Tibial nerve (tissue), 4 donors: ENCODE measurements around the gene BOLA3. TPM values are rescaled to one million over a fixed set of nuclear protein-coding genes. Genes with fewer than 3 reads are reported as not detected.

Source experiments
- DNase-seq, 2 donors: peaks; one replicate each; pipeline ENCODE4 v3.0.0-alpha.2; 2019; ENCODE audit warnings: low spot score in 2 of 2
- H3K27ac ChIP-seq, 4 donors: fragments of 200-600 bp; sonication (generic) in 3 of 4; one replicate each; pipeline ENCODE4 v1.5.1; 2017 to 2019; ENCODE audit warnings: mild to moderate bottlenecking in 1 of 4
- H3K27me3 ChIP-seq, 2 donors: fragments of 200-600 bp; sonication (generic) in 1 of 2; one replicate each; pipeline versions ENCODE4 v1.5.1 to v1.6.0; 2017 to 2019
- H3K36me3 ChIP-seq, 3 donors: fragments of 200-600 bp; sonication (generic); one replicate each; pipeline ENCODE4 v1.5.1; 2018 to 2019
- H3K4me1 ChIP-seq, 4 donors: fragments of 200-600 bp; sonication (generic) in 3 of 4; one replicate each; pipeline ENCODE4 v1.5.1; 2017 to 2019
- H3K4me3 ChIP-seq, 4 donors: fragments of 200-600 bp; sonication (generic) in 3 of 4; one replicate each; pipeline ENCODE4 v1.5.1; 2017 to 2019; ENCODE audit warnings: mild to moderate bottlenecking in 1 of 4, moderate library complexity in 1 of 4
- H3K9me3 ChIP-seq, 4 donors: fragments of 200-600 bp; sonication (generic) in 3 of 4; one replicate each; pipeline ENCODE4 v1.5.1; 2017 to 2019
- CTCF ChIP-seq, 5 experiments: fragments of 200-600 bp in 3 of 5; fragments of 450-650 bp in 2 of 5; sonication (generic) in 3 of 5; IDR thresholded peaks; one replicate each; pipeline ENCODE4 v1.5.1; 2016 to 2019; ENCODE audit warnings: antibody characterized with exemption in 5 of 5, mild to moderate bottlenecking in 3 of 5, moderate library complexity in 2 of 5
- EP300 ChIP-seq, 2 donors: sonication (generic); formaldehyde crosslinking; IDR thresholded peaks; one replicate each; pipeline ENCODE4 v1.6.1; 2017; ENCODE audit warnings: antibody characterized with exemption in 2 of 2, mild to moderate bottlenecking in 1 of 2
- POLR2A ChIP-seq, 2 donors: fragments of 450-650 bp; IDR thresholded peaks; one replicate each; pipeline ENCODE4 v1.6.1; 2017; ENCODE audit warnings: antibody characterized with exemption in 2 of 2, mild to moderate bottlenecking in 2 of 2, moderate library complexity in 2 of 2
- WGBS, 2 donors: methylation state at CpG; one replicate each; pipeline ENCODE4 v1.1.5; 2018; 5-methylcytosine and 5-hydroxymethylcytosine counted together
- total RNA-seq, 4 donors: library from RNA; depleted of rRNA; stranded (reverse); fragments of >200 nt; gene quantifications; one replicate each; pipeline ENCODE4 v1.1.0, GENCODE V29; 2016

Gene BOLA3
- total RNA-seq, 4 donors from 2014 or later, result 23.2 to 39.5 (median 25.8) TPM

DNA sequence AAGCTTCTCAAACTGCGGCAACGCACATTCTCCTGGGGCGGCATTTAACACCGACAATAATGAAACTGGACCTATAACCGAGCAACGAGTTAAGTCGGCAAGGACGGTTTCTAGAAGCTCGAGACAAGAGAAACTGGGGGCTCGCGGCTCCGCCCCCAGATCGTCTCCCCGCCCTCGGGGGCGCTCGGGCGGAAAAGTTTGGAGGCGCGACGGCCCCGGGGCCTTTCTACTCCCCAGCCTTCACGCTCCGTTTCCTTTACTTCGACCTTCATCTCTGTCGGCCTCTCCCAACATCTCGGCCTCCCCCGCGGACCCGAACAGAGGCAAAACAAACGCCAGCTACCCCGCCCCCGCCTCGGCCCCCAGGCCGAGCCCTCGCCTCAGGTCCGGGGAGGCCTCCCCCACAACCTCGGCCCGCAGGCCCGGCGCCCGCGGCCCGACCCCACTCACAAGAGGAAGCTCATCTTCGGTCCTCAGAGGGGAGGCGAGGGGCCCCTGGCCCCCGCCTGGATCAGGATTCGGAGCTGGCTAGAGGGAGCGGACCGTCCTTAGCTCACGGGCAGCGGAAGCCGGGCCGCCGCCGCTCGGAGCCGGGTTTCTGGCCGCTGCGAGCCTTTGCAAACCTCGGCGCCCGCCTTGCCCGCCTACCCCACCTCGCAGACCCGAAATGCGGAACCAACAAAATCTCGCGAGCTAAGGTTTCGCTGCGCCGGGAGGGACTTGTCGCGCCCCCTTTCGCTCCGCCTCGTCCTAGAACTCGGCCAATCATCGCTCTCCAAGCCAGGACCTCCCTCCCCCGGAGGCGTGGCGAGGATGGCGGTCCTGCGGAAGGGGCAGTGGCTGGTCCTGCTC, 30.7 kb upstream of the BOLA3 start, which contains the start of gene MOB1A:
MOB1A (minus strand) TSS at position 669 of the 852 bp plus-strand sequence; CDS start at position 464, 205 bp downstream.
- 0 to 1% methylated on average over 70 to 73 of the region's 84 CpGs for WGBS, 2 donors
- TF ChIP-seq POLR2A (IDR thresholded peaks at IDR 0.05), result peak; percentile 80 to 89
- peak; percentile 25 to 95 for TF ChIP-seq EP300 (IDR thresholded peaks at IDR 0.05)
- peak in 1 of 5 experiments; percentile 17 for TF ChIP-seq CTCF (IDR thresholded peaks at IDR 0.05)
- no peaks in the 10 kb centered on the region for H3K27me3 ChIP-seq
- H3K36me3 ChIP-seq, result no peaks in the 10 kb centered on the region
- H3K9me3 ChIP-seq, result no peaks in the 10 kb centered on the region
- DNase-seq, result peak; percentile 95 to 96
- H3K4me1 ChIP-seq, result peaks cover 0 to 38% (median 19%) of the 10 kb centered on the region in 4 donors
- peak within 1 kb of the TSS; percentile 68 to 99 (median 90) for H3K27ac ChIP-seq
- H3K4me3 ChIP-seq, result peak within 1 kb of the TSS; percentile 78 to 99 (median 96)

DNA sequence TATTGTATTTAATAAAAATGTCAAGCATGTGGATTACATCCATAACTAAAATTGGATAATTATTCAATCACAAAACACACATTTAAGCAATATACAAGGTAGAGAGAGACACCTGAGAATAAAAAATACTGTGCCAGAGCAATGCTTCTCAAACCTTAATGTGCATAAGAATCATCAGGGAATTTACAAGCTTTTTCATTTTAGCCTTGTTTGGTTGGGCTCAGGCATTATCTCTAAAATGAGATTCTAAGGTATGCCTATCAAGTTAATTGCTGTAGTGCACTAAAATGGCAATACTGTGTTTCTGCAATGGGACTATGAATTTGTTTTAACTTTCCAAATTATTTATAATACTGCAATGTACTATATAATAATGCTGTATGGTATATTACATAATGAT, 30.0 kb upstream of the BOLA3 start:
- H3K9me3 ChIP-seq, result no peaks in the 10 kb centered on the region
- TF ChIP-seq EP300 (IDR thresholded peaks at IDR 0.05), result no peak
- H3K27me3 ChIP-seq, result no peaks in the 10 kb centered on the region
- H3K4me3 ChIP-seq, result peak overlapping the region; percentile 78 to 99 (median 96)
- DNase-seq, result no peak
- no peaks in the 10 kb centered on the region for H3K36me3 ChIP-seq
- H3K4me1 ChIP-seq, result peaks cover 0 to 41% (median 19%) of the 10 kb centered on the region in 4 donors
- peak overlapping the region; percentile 68 to 99 (median 90) for H3K27ac ChIP-seq

DNA sequence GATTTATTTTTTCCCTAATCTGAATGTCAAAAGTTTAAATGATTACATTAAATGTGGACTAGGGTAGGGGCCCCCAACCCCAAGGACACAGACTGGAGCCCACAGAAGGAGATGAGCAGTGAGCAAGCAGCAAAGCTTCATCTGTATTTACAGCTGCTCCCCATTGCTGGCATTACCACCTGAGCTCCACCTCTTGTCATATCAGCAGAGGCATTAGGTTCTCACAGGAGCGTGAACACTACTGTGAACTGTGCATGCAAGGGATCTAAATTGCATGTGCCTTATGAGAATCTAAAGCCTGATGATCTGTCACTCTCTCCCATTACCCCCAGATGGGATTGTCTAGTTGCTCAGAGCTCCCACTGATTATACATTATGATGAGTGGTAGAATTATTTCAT, 27.2 kb upstream of the BOLA3 start:
- 100% methylated on average over 1 of the region's 1 CpG for WGBS, 2 donors
- no peak for TF ChIP-seq POLR2A (IDR thresholded peaks at IDR 0.05)
- TF ChIP-seq CTCF (IDR thresholded peaks at IDR 0.05), result no peak
- TF ChIP-seq EP300 (IDR thresholded peaks at IDR 0.05), result no peak
- peaks cover 0 to 43% (median 19%) of the 10 kb centered on the region in 4 donors for H3K4me1 ChIP-seq
- no peak overlapping the region for H3K4me3 ChIP-seq
- H3K36me3 ChIP-seq, result peaks cover 0 to 22% (median 16%) of the 10 kb centered on the region in 3 donors
- H3K9me3 ChIP-seq, result no peaks in the 10 kb centered on the region
- no peak overlapping the region for H3K27ac ChIP-seq
- DNase-seq, result no peak
- no peaks in the 10 kb centered on the region for H3K27me3 ChIP-seq

GRCh38 chr2:74168739-74169138, 21.0 kb upstream of the BOLA3 start:
- no peaks in the 10 kb centered on the region for H3K27me3 ChIP-seq
- H3K9me3 ChIP-seq, result peaks cover 0 to 9% (median 0%) of the 10 kb centered on the region in 4 donors
- H3K27ac ChIP-seq, result no peak overlapping the region
- peaks cover 7 to 82% (median 45%) of the 10 kb centered on the region in 3 donors for H3K36me3 ChIP-seq
- TF ChIP-seq EP300 (IDR thresholded peaks at IDR 0.05) (no peak), POLR2A (IDR thresholded peaks at IDR 0.05) (no peak), CTCF (IDR thresholded peaks at IDR 0.05) (no peak)
- peaks cover 0 to 5% (median 0%) of the 10 kb centered on the region in 4 donors for H3K4me1 ChIP-seq
- no peak for DNase-seq
- WGBS, 2 donors, result 65 to 71% methylated on average over 2 of the region's 2 CpGs
- H3K4me3 ChIP-seq, result no peak overlapping the region

DNA sequence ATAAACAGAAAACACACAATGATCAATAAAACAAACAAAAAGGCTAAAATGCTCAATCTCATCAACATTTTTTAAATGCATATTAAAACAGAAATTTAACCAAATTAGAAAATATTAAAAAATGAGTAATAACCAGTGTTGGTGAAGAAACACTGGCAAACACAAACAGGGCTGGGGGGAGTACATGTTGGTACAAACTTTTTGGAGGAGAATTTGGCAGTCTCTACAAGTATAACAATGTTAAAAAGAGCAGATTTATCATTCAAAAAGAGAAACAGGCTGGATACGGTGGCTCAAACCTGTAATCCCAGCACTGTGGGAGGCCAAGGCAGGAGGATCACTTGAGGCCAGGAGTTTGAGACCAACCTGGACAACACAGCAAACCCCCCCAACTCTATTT, 17.0 kb upstream of the BOLA3 start:
- Histone ChIP-seq H3K9me3 (peaks cover 0 to 9% (median 0%) of the 10 kb centered on the region in 4 donors), H3K36me3 (peaks cover 14 to 96% (median 37%) of the 10 kb centered on the region in 3 donors), H3K27me3 (no peaks in the 10 kb centered on the region), H3K27ac (no peak overlapping the region), H3K4me1 (no peaks in the 10 kb centered on the region), H3K4me3 (no peak overlapping the region)
- 94 to 100% methylated on average over 1 of the region's 1 CpG for WGBS, 2 donors
- no peak for TF ChIP-seq EP300 (IDR thresholded peaks at IDR 0.05)
- no peak for TF ChIP-seq POLR2A (IDR thresholded peaks at IDR 0.05)
- no peak for TF ChIP-seq CTCF (IDR thresholded peaks at IDR 0.05)
- no peak for DNase-seq
